ENCODE results near the gene RAD51. TPM values are rescaled to one million over a fixed set of nuclear protein-coding genes. Genes with fewer than 3 reads are reported as not detected.

The RAD51 gene
- total RNA-seq, 1 experiment from 2014 or later, result 20.9 TPM

- H4K20me1 ChIP-seq (ENCODE audit: insufficient read depth), result no peaks in the 10 kb centered on the region
- no peak overlapping the region for H3K4me2 ChIP-seq (ENCODE audit: low read length)
- H3K79me2 ChIP-seq (ENCODE audit: insufficient read depth, low read length), result no peaks in the 10 kb centered on the region
- intact Hi-C loops (cut with micrococcal nuclease), result no loop called here
- DNase-seq (ENCODE audit: low read depth, low spot score), result no peak
- no peak overlapping the region for H3K4me3 ChIP-seq (replicated peaks in 1 of 2; ENCODE audit: low read depth in 1 of 2, low read length in 2 of 2)
- ChIA-PET CTCF (no interaction called here), RAD21 (ENCODE audit: low non-redundant PET in 1 of 2, low total read pairs in 2 of 2, uncharacterized antibody in 2 of 2, unreplicated experiment in 2 of 2) (no interaction called here), POLR2A (no interaction called here)
- no peak for ATAC-seq
- no peaks in the 10 kb centered on the region for H3K9me3 ChIP-seq (ENCODE audit: control insufficient read depth in 1 of 2, insufficient read depth in 1 of 2, low read depth in 1 of 2, low read length in 2 of 2)
- H2AFZ ChIP-seq (ENCODE audit: low read depth, low read length, poor library complexity, severe bottlenecking), result no peak overlapping the region
- H3K36me3 ChIP-seq (ENCODE audit: control insufficient read depth in 1 of 2, insufficient read depth in 2 of 2, low read length in 2 of 2), result peaks cover 10 to 21% of the 10 kb centered on the region in 2 experiments; a peak in 3 of 4 replicates
- H3K9ac ChIP-seq (ENCODE audit: low read length), result no peak overlapping the region
- no peaks in the 10 kb centered on the region for H3K27me3 ChIP-seq (ENCODE audit: insufficient read depth, low read length)
- no peak overlapping the region for H3K27ac ChIP-seq (ENCODE audit: low read depth, low read length)
- peaks cover 8 to 21% of the 10 kb centered on the region in 2 experiments for H3K4me1 ChIP-seq (ENCODE audit: control insufficient read depth in 1 of 2, insufficient read depth in 2 of 2, low read length in 2 of 2)
- TF ChIP-seq REST (IDR thresholded peaks at IDR 0.05; ENCODE audit: low read depth) (no peak), YY1 (IDR thresholded peaks at IDR 0.05; ENCODE audit: extremely low read depth, insufficient replicate concordance, low read depth, low read length) (no peak), RAD21 (IDR thresholded peaks at IDR 0.05; ENCODE audit: low read depth) (no peak), EZH2phosphoT487 (IDR thresholded peaks at IDR 0.05; ENCODE audit: borderline replicate concordance) (no peak), SIN3A (IDR thresholded peaks at IDR 0.05; ENCODE audit: low read depth) (no peak), SRF (IDR thresholded peaks at IDR 0.05; ENCODE audit: low read depth) (no peak), FOSL1 (IDR thresholded peaks at IDR 0.05; ENCODE audit: low read depth) (no peak), CEBPB (IDR thresholded peaks at IDR 0.05; ENCODE audit: low read depth) (no peak), ATF3 (IDR thresholded peaks at IDR 0.05) (no peak), CTCF (IDR thresholded peaks at IDR 0.05 in 2 of 3, conservative IDR thresholded peaks at IDR 0.05 in 1 of 3; ENCODE audit: borderline replicate concordance in 1 of 3, insufficient read depth in 1 of 3, low read depth in 2 of 3, low read length in 2 of 3) (no peak), ELF1 (IDR thresholded peaks at IDR 0.05; ENCODE audit: borderline replicate concordance, low read depth) (no peak), JUND (IDR thresholded peaks at IDR 0.05) (no peak), CBX3 (IDR thresholded peaks at IDR 0.05; ENCODE audit: low read depth) (no peak), POLR2AphosphoS5 (IDR thresholded peaks at IDR 0.05; ENCODE audit: low read depth, low read length) (no peak)
- no peaks in the 10 kb centered on the region for H3K9me2 ChIP-seq (ENCODE audit: insufficient read depth)
- BruUV-seq (replicated peaks), result no TSS peak
Measured at GRCh38 chr15:40775007-40775406, 80.0 kb downstream of the RAD51 start.

Measured in HCT116 (cell line).